GM21576 (cell line): ENCODE data around the gene SLC25A13.

Experiments used
- ATAC-seq: cut with Tn5 transposase; IDR thresholded peaks from one replicate; pipeline ENCODE4 v1.9.1; 2021; ENCODE audit warnings: mild to moderate bottlenecking, moderate library complexity; ENCODE audit not compliant: unreplicated experiment

The SLC25A13 gene

DNA sequence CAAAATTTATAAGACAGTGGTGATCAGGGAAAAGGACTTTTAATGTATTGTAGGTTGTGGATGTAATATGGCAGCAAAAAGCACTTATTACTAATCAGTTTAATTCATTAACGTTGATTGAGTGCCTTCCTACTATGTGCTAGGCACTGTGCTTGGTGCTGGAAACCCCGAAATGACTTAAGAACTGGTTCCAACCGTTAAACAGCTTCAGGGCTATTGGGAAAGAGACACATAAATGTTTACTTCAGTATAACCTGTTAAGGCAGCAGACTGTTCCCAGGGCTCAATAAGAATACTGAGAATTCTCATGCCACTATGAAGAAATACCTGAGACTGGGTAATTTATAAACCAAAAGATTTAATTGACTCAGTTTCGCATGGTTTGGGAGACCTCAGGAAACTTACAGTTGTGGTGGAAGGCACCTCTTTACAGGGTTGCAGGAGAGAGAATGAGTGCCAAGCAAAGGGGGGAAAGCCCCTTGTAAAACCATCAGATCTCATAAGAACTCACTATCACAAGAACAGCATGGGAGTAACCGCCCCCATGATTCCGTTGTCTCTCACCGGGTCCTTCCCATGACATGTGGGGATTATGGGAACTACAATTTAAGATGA, 1.1 kb upstream of the SLC25A13 start:
- no peak for ATAC-seq

- no peak for ATAC-seq
Measured at GRCh38 chr7:96322373-96322695, 436 bp upstream of the SLC25A13 start.

GRCh38 chr7:96321031-96321657, 754 bp downstream of the SLC25A13 start:
- peak; percentile 38 for ATAC-seq

DNA sequence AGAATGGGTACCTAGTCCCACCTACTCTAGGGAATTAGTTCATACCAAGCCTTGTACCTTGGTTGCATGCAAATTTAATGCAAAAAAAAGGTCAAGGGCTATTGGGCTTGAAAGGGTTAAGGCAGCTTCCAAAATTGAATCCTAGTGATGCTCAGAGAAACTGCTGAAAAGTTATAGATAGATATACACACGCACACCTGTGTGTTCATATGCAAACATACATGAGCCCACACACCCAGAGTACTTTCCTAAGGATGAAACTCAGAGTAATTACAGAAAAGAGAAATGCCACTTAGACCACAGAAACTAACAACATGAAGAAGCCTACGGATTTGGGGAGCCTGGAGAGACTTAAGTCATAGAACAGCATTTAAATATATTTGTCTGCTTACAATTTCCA, 1.5 kb downstream of the SLC25A13 start:
- ATAC-seq = peak; percentile 39

DNA sequence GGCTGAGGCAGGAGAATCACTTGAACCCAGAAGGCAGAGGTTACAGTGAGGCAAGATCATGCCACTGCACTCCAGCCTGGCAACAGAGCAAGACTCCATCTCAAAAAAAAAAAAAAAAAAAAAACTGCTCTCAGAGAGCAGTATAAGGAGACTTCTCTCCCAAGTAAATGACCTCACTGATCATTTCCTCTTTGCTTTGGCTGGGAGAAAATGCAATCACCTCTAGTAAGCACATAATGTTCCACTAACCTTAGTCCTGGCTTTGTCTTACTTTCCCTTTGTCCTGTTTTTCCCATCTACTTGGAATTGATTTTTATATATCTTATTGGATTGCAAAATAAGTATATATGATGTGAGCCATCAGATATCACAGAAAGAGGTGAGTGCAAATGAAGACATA, 2.5 kb downstream of the SLC25A13 start:
- ATAC-seq = no peak

GRCh38 chr7:96316949-96317348, 4.9 kb downstream of the SLC25A13 start:
- no peak for ATAC-seq

GRCh38 chr7:96315125-96315512, 6.8 kb downstream of the SLC25A13 start:
- no peak for ATAC-seq

DNA sequence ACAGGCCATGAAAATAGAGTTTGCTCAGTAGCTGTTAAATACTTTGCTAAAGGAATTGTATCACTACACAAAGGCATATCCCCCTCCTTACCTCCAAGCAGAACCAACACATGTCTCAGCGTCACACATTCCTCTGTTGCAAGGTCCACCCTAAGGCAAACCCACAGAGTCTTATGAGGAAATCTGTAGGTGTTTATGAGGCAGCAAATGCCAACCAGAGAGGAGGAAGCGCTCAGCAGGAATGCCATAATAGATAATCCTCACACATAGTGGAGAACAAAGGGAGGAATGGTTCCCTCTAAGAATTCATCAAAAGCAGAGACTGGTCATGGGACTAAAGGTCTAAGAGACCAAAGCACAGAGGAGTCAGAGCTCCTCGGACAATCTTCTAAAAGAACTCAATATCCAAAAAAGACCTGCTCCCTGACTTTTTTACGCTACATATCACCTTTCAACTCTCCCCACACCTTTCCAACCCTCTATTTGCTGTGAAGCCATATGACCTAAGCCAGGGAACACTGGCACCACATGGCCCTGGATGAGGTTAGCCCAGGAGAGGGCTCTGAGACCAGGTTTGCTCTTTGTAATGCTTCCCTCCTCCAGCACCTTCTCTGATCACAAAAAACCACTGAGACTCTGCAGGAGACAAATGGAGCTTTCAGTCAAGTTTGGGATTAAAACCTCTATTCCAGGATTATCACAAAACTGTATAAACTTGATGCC, 7.3 kb downstream of the SLC25A13 start:
- ATAC-seq = no peak

DNA sequence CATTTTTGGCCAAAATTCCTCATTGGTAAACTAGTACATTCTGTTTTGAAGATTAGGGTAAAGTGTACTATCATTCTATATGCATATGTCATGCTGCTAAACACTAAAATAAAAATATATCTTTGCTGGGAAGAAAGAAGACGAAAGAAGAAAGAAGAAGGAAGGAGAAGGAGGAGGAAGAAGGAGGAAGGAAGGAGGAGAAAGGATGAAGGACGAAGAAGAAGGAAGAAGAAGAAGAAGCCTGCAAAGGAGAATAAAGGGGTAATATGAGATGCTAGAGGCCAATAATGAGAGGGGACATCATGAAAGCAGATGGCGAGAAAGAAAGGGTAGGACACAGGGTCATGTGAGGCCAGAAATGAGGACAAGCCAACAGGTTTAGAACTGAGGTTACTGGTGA, 8.0 kb downstream of the SLC25A13 start:
- ATAC-seq = no peak

GRCh38 chr7:96312502-96312901, 9.4 kb downstream of the SLC25A13 start:
- ATAC-seq = no peak

- no peak for ATAC-seq
Measured at GRCh38 chr7:96311967-96312366, 9.9 kb downstream of the SLC25A13 start.

- no peak for ATAC-seq
Measured at GRCh38 chr7:96310110-96310509, 11.8 kb downstream of the SLC25A13 start.

DNA sequence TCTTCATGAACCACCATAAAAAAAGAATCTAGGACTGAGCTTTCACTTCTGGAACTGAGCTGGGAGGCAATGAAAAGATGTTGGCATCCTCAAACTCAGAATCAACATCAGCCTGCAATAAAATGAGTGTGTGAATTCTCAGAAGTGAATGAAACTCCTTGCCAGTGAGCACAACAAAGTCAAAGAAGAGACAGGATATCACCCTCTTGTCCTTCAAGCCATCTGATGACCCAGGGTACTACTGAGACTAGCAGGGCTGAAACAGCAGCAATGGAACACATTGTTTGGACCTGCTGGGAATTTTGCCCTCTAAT, 13.0 kb downstream of the SLC25A13 start:
- ATAC-seq = no peak

GRCh38 chr7:96308253-96308949, 13.5 kb downstream of the SLC25A13 start:
- no peak for ATAC-seq

GRCh38 chr7:96306385-96307125, 15.3 kb downstream of the SLC25A13 start:
- ATAC-seq = no peak

GRCh38 chr7:96305915-96306314, 16.0 kb downstream of the SLC25A13 start:
- ATAC-seq = no peak

DNA sequence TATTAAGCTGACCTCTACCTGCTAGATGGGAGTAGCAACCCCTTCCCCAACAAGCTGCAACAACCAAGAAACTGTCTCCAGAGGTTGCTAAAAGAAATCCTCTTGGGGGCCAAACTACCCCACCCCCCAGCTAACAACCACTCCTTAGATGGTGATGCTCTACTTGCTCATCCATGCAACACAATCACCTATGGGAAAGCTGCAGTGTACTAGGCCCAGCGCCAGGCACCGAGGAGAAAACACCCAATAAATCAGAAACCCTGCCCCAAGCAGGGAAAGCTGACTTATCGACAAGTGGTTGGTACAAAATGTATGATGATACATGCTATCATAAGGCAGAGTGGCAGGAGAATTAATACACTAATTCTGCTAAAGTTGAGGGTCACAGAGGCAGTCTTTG, 17.3 kb downstream of the SLC25A13 start:
- ATAC-seq = no peak

DNA sequence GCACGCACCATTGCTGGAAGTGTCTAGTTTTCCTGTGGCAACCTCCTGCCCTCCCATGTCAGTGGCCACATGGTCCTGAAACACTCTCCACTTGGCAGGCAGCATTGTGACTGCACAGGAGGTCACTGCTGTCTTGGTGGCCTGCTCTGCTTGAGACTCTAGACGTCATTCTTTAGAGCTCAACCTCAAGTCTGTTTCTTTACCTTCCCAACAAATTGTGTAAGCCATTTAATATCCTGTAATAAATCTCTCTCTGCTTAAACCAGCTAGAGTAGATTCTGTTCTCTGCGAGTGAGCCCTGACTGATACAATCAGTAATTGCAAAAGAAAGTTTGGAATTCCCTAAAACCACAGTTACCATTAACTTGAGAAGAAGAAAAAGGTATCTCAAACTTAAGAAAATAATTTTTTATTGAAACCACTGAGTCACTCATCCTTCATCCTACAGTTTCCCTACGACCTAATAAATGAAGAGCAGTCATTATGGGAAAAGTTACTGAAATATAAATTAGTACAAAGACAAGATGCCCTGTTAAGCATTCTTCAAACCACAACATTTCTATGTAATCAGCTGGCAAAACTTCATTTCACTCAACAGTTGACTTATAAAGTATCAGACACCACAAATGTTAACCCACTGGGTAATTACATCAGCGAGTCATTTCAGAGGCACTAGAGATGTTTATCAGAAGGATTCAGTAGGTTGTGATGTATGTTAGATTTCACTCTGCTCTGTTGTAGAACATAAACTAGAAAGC, 18.0 kb downstream of the SLC25A13 start:
- no peak for ATAC-seq

GRCh38 chr7:96303105-96303685, 18.7 kb downstream of the SLC25A13 start:
- no peak for ATAC-seq

DNA sequence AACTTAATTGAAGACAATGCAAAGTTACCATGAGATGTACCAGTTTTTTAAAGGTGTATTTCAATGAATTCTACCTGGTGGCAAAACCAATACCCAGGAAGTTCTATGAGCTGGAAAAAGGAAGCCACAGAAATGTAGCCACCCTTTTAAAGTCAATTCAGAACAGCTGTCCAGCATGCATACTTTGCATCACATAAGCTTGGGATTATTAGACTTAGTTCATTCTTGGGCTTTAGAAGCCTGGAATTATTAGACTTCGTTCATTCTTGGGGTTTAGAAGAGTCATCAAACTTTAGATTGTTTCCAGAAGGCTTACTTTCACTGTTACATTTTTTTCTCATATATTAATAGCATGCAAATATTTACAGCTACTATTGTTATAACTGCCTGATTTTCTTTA, 20.9 kb downstream of the SLC25A13 start:
- no peak for ATAC-seq
